ENCODE measurements around the gene IPPK. TPM values are rescaled to one million over a fixed set of nuclear protein-coding genes. Genes with fewer than 3 reads are reported as not detected.
A peak's percentile ranks its signal among the peaks of the same experiment; 100 is the strongest.

IPPK gene
- total RNA-seq, 3 donors from 2014 or later, result 5.8 to 22.8 (median 12.1) TPM

DNA sequence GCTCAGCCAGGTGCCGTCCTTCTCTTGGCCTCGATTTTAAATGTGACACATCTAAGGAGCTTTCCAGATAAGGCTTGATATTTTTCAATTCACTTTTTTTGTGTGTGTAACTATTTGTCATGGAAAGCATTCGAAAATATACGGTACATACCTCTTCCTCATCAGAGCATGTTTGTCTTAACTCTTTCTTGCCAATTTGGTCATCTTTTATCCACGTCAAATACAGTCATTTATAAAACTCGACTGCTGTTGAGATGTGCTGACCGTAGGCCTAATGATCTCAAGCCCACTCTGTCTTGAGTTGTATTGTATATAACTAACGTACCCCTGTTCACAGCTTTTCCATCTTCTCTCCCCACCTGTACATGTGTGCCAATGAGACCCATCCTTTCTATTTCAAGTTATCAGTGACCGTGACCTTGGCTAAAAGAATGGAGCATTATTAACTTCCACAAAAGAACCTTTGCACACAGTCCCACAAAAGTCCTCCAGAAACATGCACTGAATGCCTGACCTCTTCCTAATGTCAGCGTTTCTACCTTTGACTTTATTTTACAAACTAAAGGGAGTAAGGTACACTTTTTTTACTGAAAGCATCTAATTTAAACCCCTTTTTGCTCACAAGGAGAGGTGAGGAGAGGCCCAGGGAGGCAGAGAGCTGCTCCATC is 61.6 kb downstream of the IPPK start:
- TF ChIP-seq POLR2AphosphoS5 (IDR thresholded peaks at IDR 0.05) (no peak), POLR2A (IDR thresholded peaks at IDR 0.05) (no peak)
- TF ChIP-seq, protein P1, sequence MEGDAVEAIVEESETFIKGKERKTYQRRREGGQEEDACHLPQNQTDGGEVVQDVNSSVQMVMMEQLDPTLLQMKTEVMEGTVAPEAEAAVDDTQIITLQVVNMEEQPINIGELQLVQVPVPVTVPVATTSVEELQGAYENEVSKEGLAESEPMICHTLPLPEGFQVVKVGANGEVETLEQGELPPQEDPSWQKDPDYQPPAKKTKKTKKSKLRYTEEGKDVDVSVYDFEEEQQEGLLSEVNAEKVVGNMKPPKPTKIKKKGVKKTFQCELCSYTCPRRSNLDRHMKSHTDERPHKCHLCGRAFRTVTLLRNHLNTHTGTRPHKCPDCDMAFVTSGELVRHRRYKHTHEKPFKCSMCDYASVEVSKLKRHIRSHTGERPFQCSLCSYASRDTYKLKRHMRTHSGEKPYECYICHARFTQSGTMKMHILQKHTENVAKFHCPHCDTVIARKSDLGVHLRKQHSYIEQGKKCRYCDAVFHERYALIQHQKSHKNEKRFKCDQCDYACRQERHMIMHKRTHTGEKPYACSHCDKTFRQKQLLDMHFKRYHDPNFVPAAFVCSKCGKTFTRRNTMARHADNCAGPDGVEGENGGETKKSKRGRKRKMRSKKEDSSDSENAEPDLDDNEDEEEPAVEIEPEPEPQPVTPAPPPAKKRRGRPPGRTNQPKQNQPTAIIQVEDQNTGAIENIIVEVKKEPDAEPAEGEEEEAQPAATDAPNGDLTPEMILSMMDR (IDR thresholded peaks at IDR 0.05), result no peak
- DNase-seq (ENCODE audit: low spot score in 2 of 2), result no peak
- no peaks in the 10 kb centered on the region for H3K27me3 ChIP-seq
- intact Hi-C loops (cut with DNase I; ENCODE audit: low total_unique reads), result no loop called here
- H3K9me3 ChIP-seq, result peaks cover 0 to 8% of the 10 kb centered on the region in 2 donors
- H3K27ac ChIP-seq, result peak overlapping the region in 1 of 2 donors; percentile 58
- H3K36me3 ChIP-seq, result no peaks in the 10 kb centered on the region
- H3K4me3 ChIP-seq, result no peak overlapping the region
- H3K4me1 ChIP-seq, result no peaks in the 10 kb centered on the region

DNA sequence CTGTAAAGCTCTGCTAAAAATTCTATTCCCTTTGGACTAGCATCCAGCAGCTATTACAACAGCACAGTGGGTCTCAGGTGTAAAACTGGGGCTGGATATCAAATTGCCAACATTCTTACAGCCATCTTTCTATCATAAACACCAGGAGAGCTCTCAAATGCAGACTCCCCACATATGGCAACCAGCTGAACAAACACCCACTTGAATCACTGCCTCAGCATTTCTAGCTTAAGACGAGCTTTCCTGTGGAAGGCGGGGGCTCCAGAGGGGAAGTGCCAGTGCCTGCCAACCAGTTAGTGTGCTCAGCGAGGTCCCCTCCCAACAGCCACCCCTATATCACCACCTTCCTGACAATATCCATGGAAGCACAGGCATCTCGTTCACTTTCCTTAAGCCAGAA is 62.2 kb downstream of the IPPK start:
- no peak for DNase-seq (ENCODE audit: low spot score in 2 of 2)
- Histone ChIP-seq H3K4me3 (no peak overlapping the region), H3K9me3 (peaks cover 0 to 8% of the 10 kb centered on the region in 2 donors), H3K27ac (peak overlapping the region in 1 of 2 donors; percentile 25), H3K4me1 (no peaks in the 10 kb centered on the region), H3K27me3 (no peaks in the 10 kb centered on the region), H3K36me3 (no peaks in the 10 kb centered on the region)
- intact Hi-C loops (cut with DNase I; ENCODE audit: low total_unique reads), result no loop called here
- TF ChIP-seq, protein P1 (IDR thresholded peaks at IDR 0.05), result no peak
- no peak for TF ChIP-seq POLR2AphosphoS5 (IDR thresholded peaks at IDR 0.05)
- no peak for TF ChIP-seq POLR2A (IDR thresholded peaks at IDR 0.05)

DNA sequence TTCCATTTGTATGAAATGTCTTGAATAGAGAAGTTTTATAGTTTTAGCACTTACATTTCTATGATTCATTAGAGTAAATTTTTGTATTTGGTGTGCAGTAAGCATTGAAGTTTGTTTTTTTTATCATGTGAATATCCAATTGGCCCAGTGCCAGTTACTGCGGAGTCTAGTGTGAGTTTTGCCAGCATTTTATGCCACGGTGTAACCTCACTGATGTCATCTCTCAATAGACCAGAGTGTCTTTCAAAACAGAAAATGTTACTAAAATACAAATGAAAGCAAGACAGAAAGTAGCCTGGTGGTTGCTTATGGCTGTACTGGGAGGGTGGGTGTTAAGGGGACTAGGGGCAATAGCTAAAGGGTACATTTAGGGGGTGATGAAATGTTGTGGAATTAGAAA is 62.8 kb downstream of the IPPK start:
- Histone ChIP-seq H3K27me3 (no peaks in the 10 kb centered on the region), H3K36me3 (no peaks in the 10 kb centered on the region), H3K4me3 (no peak overlapping the region), H3K27ac (no peak overlapping the region), H3K9me3 (peaks cover 0 to 8% of the 10 kb centered on the region in 2 donors), H3K4me1 (no peaks in the 10 kb centered on the region)
- TF ChIP-seq POLR2A (IDR thresholded peaks at IDR 0.05) (no peak), POLR2AphosphoS5 (IDR thresholded peaks at IDR 0.05) (no peak)
- TF ChIP-seq, protein P1 (IDR thresholded peaks at IDR 0.05), result no peak
- DNase-seq (ENCODE audit: low spot score in 2 of 2), result no peak
- intact Hi-C loops (cut with DNase I; ENCODE audit: low total_unique reads), result no loop called here

DNA sequence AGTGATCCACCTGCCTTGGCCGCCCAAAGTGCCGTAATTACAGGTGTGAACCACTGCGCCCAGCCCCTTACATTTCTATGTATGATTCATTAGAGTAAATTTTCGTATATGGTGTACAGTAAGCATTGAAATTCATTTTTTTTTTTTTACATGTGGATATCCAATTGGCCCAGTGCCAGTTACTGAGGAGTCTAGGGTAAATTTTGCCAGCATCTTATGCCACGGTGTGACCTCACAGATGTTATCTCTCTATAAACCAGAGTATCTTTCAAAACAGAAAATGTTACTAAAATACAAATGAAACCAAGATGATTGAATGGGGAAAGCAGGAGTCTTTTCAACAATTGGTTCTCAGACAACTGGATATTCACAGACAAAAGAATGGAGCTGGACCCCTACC is 64.7 kb downstream of the IPPK start:
- intact Hi-C loops (cut with DNase I; ENCODE audit: low total_unique reads), result no loop called here
- H3K4me3 ChIP-seq, result no peak overlapping the region

DNA sequence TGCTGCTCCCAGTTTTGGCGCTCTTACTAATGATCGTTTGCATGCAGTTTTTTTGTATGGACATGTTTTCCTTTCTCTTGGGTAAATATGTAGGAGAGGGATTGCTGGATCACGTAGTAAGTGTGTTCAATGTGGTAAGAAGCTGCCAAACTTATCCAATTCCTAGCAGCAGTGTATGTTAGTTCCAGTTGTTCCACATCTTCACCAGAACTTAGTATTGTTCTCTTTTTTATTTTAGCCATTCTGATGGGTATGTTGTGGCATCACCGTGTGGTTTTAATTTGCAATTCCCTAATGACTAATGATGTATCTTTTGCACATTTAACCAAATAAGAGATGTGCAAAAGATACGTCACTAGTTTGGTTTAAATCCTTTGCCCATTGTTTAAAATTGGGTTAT is 65.9 kb downstream of the IPPK start:
- H3K27ac ChIP-seq, result no peak overlapping the region
- intact Hi-C loops (cut with DNase I; ENCODE audit: low total_unique reads), result no loop called here
- H3K4me1 ChIP-seq, result peaks cover 0 to 5% of the 10 kb centered on the region in 2 donors
- peaks cover 0 to 8% of the 10 kb centered on the region in 2 donors for H3K9me3 ChIP-seq
- no peak overlapping the region for H3K4me3 ChIP-seq
- TF ChIP-seq POLR2A (IDR thresholded peaks at IDR 0.05), result no peak
- TF ChIP-seq, protein P1 (IDR thresholded peaks at IDR 0.05), result no peak
- no peak for TF ChIP-seq POLR2AphosphoS5 (IDR thresholded peaks at IDR 0.05)
- no peaks in the 10 kb centered on the region for H3K27me3 ChIP-seq
- no peaks in the 10 kb centered on the region for H3K36me3 ChIP-seq
- DNase-seq (ENCODE audit: low spot score in 2 of 2), result no peak

More for the DNA sequence above, 64.7 kb downstream of the IPPK start:
- H3K4me1 ChIP-seq, result no peaks in the 10 kb centered on the region
- DNase-seq (ENCODE audit: low spot score in 2 of 2), result no peak
- no peak overlapping the region for H3K27ac ChIP-seq
- H3K27me3 ChIP-seq, result no peaks in the 10 kb centered on the region
- H3K9me3 ChIP-seq, result peaks cover 0 to 8% of the 10 kb centered on the region in 2 donors
- H3K36me3 ChIP-seq, result no peaks in the 10 kb centered on the region
- TF ChIP-seq, protein P1 (IDR thresholded peaks at IDR 0.05), result no peak
- TF ChIP-seq POLR2A (IDR thresholded peaks at IDR 0.05) (no peak), POLR2AphosphoS5 (IDR thresholded peaks at IDR 0.05) (no peak)
